Lung (tissue), 12 donors: ENCODE data around the gene ACYP2. TPM values are rescaled to one million over a fixed set of nuclear protein-coding genes. Genes with fewer than 3 reads are reported as not detected.

ENCODE experiments used
- ATAC-seq: fragments of 200-7000 bp; cut with Tn5 transposase; one replicate; pipeline ENCODE4 v1.9.1; 2020; ENCODE audit warnings: moderate number of reproducible peaks; ENCODE audit not compliant: insufficient read depth, low FRiP score
- DNase-seq, 3 donors: peaks; one replicate each; pipeline ENCODE4 v3.0.0-alpha.2; 2013 to 2017
- H3K27ac ChIP-seq, 2 donors: one replicate each; pipeline ENCODE4 v1.5.1; 2013; ENCODE audit warnings: mild to moderate bottlenecking in 2 of 2, moderate library complexity in 2 of 2, control low read depth in 1 of 2, inconsistent platforms in 1 of 2, low read depth in 1 of 2, low read length in 1 of 2
- H3K27me3 ChIP-seq, 3 donors: one replicate each; pipeline ENCODE4 v1.5.1; 2013; ENCODE audit warnings: low read length in 2 of 3; ENCODE audit not compliant: control insufficient read depth in 3 of 3, insufficient read depth in 3 of 3
- H3K36me3 ChIP-seq, 4 donors: one replicate each; pipeline ENCODE4 v1.5.1; 2013; ENCODE audit warnings: low read length in 4 of 4, mild to moderate bottlenecking in 1 of 4, moderate library complexity in 1 of 4; ENCODE audit not compliant: control insufficient read depth in 4 of 4, insufficient read depth in 4 of 4
- H3K4me1 ChIP-seq, 5 donors: one replicate each; pipeline ENCODE4 v1.5.1; 2013; ENCODE audit warnings: low read length in 5 of 5, mild to moderate bottlenecking in 2 of 5, moderate library complexity in 1 of 5; ENCODE audit not compliant: control insufficient read depth in 5 of 5, insufficient read depth in 5 of 5
- H3K4me3 ChIP-seq: one replicate; pipeline ENCODE4 v1.5.1; 2013; ENCODE audit warnings: mild to moderate bottlenecking, control low read depth, moderate library complexity
- H3K9ac ChIP-seq, 2 donors: one replicate each; pipeline ENCODE4 v1.5.1; 2013; ENCODE audit warnings: low read length in 2 of 2, control low read depth in 1 of 2; ENCODE audit not compliant: insufficient read depth in 1 of 2
- H3K9me3 ChIP-seq, 4 donors: one replicate each; pipeline ENCODE4 v1.5.1; 2013; ENCODE audit warnings: low read length in 3 of 4, mild to moderate bottlenecking in 1 of 4, moderate library complexity in 1 of 4; ENCODE audit not compliant: control insufficient read depth in 4 of 4, insufficient read depth in 3 of 4
- CTCF ChIP-seq: IDR thresholded peaks from 2 replicates; pipeline ENCODE4 v1.5.1; 2012; ENCODE audit warnings: mild to moderate bottlenecking; ENCODE audit errors: control extremely low read depth, extremely low read depth
- WGBS, 2 donors: extraction: QIAGEN DNeasy Blood & Tissue Kit; methylation state at CpG; one replicate each; pipeline ENCODE4 v1.1.7; 2013; 5-methylcytosine and 5-hydroxymethylcytosine counted together
- polyA plus RNA-seq, 2 donors: library from polyadenylated mRNA; stranded (reverse); fragments of 200-250 nt; gene quantifications; one replicate each; pipeline ENCODE4 v1.2.1, GENCODE V29; 2013
- total RNA-seq, 2 donors: library from RNA; depleted of rRNA in 1 of 2; stranded (reverse); fragments of >200 nt in 1 of 2; gene quantifications; one replicate each; pipeline ENCODE4 v1.2.1, GENCODE V29; 2014 to 2021
- donor health status: control.
- donor health status: control.
- donor health status: Bipolar disorder and iron deficiency.
- donor health status: healthy.
- donor health status: DM: yes; HTN: yes; CAD: no.

Gene ACYP2
- total and polyA plus RNA-seq, 4 donors = 13.2 to 23.7 (median 18.0) TPM

GRCh38 chr2:54275541-54275940 is 160.1 kb downstream of the ACYP2 start:
- no peak for ATAC-seq
- H3K27me3 ChIP-seq = no peaks in the 10 kb centered on the region
- 65 to 68% methylated on average over 2 of the region's 2 CpGs for WGBS, 2 donors
- H3K9ac ChIP-seq = no peak overlapping the region
- no peak for DNase-seq
- H3K27ac ChIP-seq = no peak overlapping the region
- H3K9me3 ChIP-seq = no peaks in the 10 kb centered on the region
- TF ChIP-seq CTCF = no peak
- peaks cover 0 to 1% (median 0%) of the 10 kb centered on the region in 5 donors for H3K4me1 ChIP-seq
- H3K36me3 ChIP-seq = no peaks in the 10 kb centered on the region
- H3K4me3 ChIP-seq = no peak overlapping the region

GRCh38 chr2:54279385-54279784 is 164.0 kb downstream of the ACYP2 start:
- Histone ChIP-seq H3K27me3 (no peaks in the 10 kb centered on the region), H3K4me3 (no peak overlapping the region), H3K9me3 (no peaks in the 10 kb centered on the region), H3K36me3 (no peaks in the 10 kb centered on the region), H3K9ac (no peak overlapping the region), H3K27ac (no peak overlapping the region), H3K4me1 (no peaks in the 10 kb centered on the region)
- WGBS, 2 donors = 71 to 84% methylated on average over 2 of the region's 2 CpGs
- ATAC-seq (no peak), DNase-seq (no peak)
- TF ChIP-seq CTCF = no peak

DNA sequence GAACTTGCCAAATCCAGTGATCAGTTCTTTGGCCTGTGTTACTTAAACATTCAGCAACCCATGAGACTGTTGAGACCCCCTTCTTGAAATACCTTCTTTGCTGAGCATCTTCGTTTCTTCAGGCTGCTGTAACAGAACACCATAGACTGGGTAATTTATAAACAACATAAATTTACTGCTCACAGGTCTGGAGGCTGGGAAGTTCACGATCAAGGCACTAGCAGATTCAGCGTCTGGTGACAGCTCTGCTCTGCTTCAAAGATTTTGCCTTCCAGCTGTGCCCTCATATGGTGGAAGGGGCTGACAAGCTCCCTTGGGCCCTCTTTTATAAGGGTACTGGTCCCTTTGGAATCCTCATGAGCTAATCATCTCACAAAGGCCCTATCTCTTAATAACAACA is 169.4 kb downstream of the ACYP2 start:
- Histone ChIP-seq H3K36me3 (peaks cover 0 to 2% (median 0%) of the 10 kb centered on the region in 4 donors), H3K27me3 (no peaks in the 10 kb centered on the region), H3K9ac (no peak overlapping the region), H3K9me3 (no peaks in the 10 kb centered on the region), H3K4me1 (peaks cover 0 to 4% (median 0%) of the 10 kb centered on the region in 5 donors), H3K4me3 (no peak overlapping the region), H3K27ac (no peak overlapping the region)
- no peak for TF ChIP-seq CTCF
- ATAC-seq (no peak), DNase-seq (no peak)
- WGBS, 2 donors = 94% methylated on average over 3 of the region's 3 CpGs

GRCh38 chr2:54285451-54285850 is 170.0 kb downstream of the ACYP2 start:
- 98 to 100% methylated on average over 1 of the region's 1 CpG for WGBS, 2 donors
- Histone ChIP-seq H3K9ac (no peak overlapping the region), H3K36me3 (peaks cover 0 to 2% (median 0%) of the 10 kb centered on the region in 4 donors), H3K9me3 (no peaks in the 10 kb centered on the region), H3K27ac (no peak overlapping the region), H3K4me1 (peaks cover 0 to 7% (median 0%) of the 10 kb centered on the region in 5 donors), H3K27me3 (no peaks in the 10 kb centered on the region), H3K4me3 (no peak overlapping the region)
- DNase-seq (no peak), ATAC-seq (no peak)
- TF ChIP-seq CTCF = no peak
